ENCODE measurements around the gene PEAK3. TPM values are rescaled to one million over a fixed set of nuclear protein-coding genes. Genes with fewer than 3 reads are reported as not detected.
A peak's percentile ranks its signal among the peaks of the same experiment; 100 is the strongest.

Gene PEAK3
- total and polyA plus RNA-seq, 8 donors: 0.07 to 8.5 (median 0.16) TPM

DNA sequence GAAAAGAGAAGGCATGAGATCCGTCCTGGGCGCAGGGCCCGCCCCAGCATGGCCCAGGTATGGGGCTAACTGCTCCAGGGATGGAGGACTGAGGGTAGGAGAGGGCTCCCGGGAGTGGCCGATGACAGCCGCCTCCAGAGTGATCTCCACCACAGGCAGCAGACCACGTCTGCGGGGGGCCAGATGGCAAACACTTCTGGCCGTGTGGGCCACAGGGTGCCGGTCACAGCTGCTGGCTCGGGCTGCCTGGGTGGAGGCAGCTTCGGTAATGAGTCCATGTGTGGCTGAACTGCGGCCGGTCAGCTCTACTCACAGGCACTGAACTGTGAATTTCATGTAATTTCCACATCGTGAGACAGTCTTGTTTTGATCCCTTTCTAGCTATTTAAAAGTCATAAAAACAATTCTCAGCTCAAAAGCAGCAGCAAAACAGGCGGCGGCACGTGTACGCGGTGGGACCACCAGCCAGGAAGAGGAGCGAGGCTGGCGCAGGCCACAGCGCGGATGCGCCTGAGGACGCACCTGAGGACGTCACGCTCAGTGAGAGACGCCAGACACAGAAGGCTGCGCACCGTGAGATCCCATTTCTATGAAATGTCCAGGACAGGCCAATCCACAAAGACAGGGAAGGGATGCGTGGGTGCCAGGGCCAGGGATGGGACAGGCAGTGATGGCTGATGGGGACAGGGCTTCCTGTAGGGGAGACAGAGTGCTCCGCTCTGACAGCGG lies 42.4 kb upstream of the PEAK3 start:
- TF ChIP-seq, protein P1, sequence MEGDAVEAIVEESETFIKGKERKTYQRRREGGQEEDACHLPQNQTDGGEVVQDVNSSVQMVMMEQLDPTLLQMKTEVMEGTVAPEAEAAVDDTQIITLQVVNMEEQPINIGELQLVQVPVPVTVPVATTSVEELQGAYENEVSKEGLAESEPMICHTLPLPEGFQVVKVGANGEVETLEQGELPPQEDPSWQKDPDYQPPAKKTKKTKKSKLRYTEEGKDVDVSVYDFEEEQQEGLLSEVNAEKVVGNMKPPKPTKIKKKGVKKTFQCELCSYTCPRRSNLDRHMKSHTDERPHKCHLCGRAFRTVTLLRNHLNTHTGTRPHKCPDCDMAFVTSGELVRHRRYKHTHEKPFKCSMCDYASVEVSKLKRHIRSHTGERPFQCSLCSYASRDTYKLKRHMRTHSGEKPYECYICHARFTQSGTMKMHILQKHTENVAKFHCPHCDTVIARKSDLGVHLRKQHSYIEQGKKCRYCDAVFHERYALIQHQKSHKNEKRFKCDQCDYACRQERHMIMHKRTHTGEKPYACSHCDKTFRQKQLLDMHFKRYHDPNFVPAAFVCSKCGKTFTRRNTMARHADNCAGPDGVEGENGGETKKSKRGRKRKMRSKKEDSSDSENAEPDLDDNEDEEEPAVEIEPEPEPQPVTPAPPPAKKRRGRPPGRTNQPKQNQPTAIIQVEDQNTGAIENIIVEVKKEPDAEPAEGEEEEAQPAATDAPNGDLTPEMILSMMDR (IDR thresholded peaks at IDR 0.05): no peak
- DNase-seq: peak in 1 of 4 donors; percentile 72
- Histone ChIP-seq H3K27me3 (no peaks in the 10 kb centered on the region), H3K9me3 (no peaks in the 10 kb centered on the region), H3K4me1 (peaks cover 8 to 33% of the 10 kb centered on the region in 2 donors), H3K27ac (no peak overlapping the region), H3K36me3 (peaks cover 0 to 49% of the 10 kb centered on the region in 2 donors), H3K4me3 (no peak overlapping the region)
- no peak for ATAC-seq
- intact Hi-C loops (cut with DNase I): no loop called here

DNA sequence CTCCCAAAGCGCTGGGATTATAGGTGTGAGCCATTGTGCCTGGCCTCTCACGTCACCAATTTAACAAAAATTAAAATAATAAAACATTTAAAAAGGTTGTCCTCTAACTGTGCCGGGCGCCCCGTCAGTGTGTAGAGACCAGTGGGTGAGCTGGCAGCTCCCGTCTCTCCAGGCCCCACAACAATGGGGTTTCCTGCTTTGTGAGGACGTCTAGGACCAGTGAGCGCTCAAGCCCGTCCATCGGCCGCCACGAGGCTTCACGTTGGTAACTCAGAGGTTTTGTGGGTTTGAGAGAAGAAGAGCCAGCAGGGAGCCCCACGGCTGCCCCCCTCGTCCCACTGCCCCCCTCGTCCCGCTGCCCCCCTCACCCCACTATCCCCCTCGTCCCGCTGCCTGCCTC lies 41.7 kb upstream of the PEAK3 start:
- TF ChIP-seq, protein P1 (IDR thresholded peaks at IDR 0.05): no peak
- Histone ChIP-seq H3K27me3 (no peaks in the 10 kb centered on the region), H3K36me3 (peaks cover 0 to 49% of the 10 kb centered on the region in 2 donors), H3K4me3 (no peak overlapping the region), H3K4me1 (peaks cover 8 to 26% of the 10 kb centered on the region in 2 donors), H3K9me3 (no peaks in the 10 kb centered on the region), H3K27ac (no peak overlapping the region)
- ATAC-seq (no peak), DNase-seq (no peak)
- intact Hi-C loops (cut with DNase I): no loop called here

DNA sequence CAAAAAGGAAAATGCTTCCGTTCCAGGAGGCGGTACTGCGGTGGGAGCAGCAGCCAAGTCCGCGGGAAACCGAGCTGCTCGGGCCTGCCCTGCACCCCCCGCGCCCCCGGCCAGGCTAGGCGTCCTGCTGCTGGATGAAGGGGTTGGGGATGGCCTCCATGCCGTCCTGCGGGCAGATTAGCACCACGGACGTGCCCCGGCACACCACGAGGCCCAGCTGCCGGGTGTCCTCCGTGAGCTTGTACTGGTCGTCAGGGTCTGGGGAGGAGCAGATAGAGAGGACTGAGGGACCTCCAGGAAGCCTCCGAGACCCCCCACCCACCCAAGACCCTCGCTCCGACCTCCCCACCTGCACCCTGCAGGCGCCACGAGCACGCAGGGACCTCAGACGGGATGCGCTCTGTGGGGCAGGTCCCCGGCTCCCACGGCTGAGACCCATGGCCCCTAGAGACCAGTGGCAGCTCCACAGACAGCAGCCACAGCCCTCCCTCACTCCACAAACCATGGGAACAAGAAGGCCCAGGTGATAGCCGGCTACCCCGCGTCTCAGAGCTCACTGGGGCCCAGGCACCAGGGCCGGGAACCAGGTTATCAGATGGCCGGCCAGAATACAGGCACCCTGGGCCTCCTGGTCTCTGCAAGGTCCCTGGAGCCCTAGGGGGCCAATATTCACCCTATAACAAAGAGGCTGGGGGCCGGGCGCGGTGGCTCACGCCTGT lies 39.7 kb upstream of the PEAK3 start:
- no peak overlapping the region for H3K4me3 ChIP-seq
- DNase-seq: peak in 1 of 4 donors; percentile 62
- no peak for ATAC-seq
- TF ChIP-seq, protein P1 (IDR thresholded peaks at IDR 0.05): no peak
- no peak overlapping the region for H3K27ac ChIP-seq
- no peaks in the 10 kb centered on the region for H3K9me3 ChIP-seq
- peaks cover 0 to 13% of the 10 kb centered on the region in 2 donors for H3K4me1 ChIP-seq
- intact Hi-C loops (cut with DNase I): no loop called here
- peaks cover 0 to 49% of the 10 kb centered on the region in 2 donors for H3K36me3 ChIP-seq
- no peaks in the 10 kb centered on the region for H3K27me3 ChIP-seq

DNA sequence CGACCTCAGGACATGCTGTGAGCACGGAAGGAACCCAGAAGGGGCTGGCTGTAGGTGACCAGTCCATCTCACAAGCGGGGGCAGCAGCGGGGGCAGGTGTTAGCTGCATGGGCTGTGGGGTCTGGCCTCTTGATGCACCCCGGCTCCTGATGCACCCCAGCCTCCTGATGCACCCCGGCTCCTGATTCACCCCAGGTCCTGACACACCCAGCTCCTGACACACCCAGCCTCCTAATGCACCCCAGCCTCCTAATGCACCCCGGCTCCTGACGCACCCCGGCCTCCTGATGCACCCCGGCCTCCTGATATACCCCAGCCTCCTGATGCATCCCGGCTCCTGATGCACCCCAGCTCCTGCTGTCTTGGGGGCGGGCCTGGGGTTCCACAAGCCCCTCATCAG lies 39.0 kb upstream of the PEAK3 start:
- Histone ChIP-seq H3K27ac (no peak overlapping the region), H3K4me1 (peaks cover 0 to 13% of the 10 kb centered on the region in 2 donors), H3K36me3 (peaks cover 0 to 49% of the 10 kb centered on the region in 2 donors), H3K9me3 (no peaks in the 10 kb centered on the region), H3K27me3 (no peaks in the 10 kb centered on the region), H3K4me3 (no peak overlapping the region)
- no peak for ATAC-seq
- no peak for DNase-seq
- intact Hi-C loops (cut with DNase I): no loop called here
- TF ChIP-seq, protein P1 (IDR thresholded peaks at IDR 0.05): no peak

DNA sequence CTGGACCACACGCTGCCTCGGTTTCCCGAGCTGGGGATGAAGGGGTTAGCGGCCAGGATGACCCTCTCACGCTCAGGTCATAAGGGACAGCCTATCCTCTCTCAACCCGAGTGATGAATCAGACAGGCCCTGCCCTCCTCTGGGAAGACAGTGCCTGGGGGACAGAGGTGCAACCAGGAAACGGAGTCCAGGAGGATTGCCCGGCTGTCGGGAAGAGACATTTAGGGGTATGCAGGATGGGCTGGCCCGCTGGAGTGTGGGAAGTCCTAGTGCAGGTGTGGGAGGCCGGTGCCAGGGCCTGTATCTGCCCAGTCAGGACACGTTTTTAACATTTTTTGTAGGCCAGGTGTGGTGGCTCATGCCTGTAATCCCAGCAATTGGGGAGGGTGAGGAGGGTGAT lies 38.1 kb upstream of the PEAK3 start:
- H3K4me3 ChIP-seq: no peak overlapping the region
- peaks cover 0 to 40% of the 10 kb centered on the region in 2 donors for H3K36me3 ChIP-seq
- no peak for DNase-seq
- intact Hi-C loops (cut with DNase I): no loop called here
- no peak for ATAC-seq
- no peak overlapping the region for H3K27ac ChIP-seq
- no peaks in the 10 kb centered on the region for H3K27me3 ChIP-seq
- peaks cover 0 to 9% of the 10 kb centered on the region in 2 donors for H3K4me1 ChIP-seq
- TF ChIP-seq, protein P1 (IDR thresholded peaks at IDR 0.05): no peak
- H3K9me3 ChIP-seq: peaks cover 0 to 4% of the 10 kb centered on the region in 2 donors

Data from left lung (tissue), 10 donors.